Left ventricle myocardium superior (tissue), 1 donor: Measurements from ENCODE around the gene LTV1. TPM values are rescaled to one million over a fixed set of nuclear protein-coding genes. Genes with fewer than 3 reads are reported as not detected.
"Not testable (repeated sequence)": the region's sequence is repeated elsewhere in the genome, so short reads cannot be mapped to it uniquely, and the experiment has no call there.

Experiments used
- ATAC-seq: fragments of 200-7000 bp; cut with Tn5 transposase; one replicate; pipeline ENCODE4 v1.9.1; 2020; ENCODE audit warnings: mild to moderate bottlenecking, moderate library complexity
- DNase-seq: peaks from one replicate; pipeline ENCODE4 v3.0.0-alpha.2; 2020
- intact Hi-C: fragments of 100-400 bp; cut with micrococcal nuclease; formaldehyde crosslinking; loops from one replicate; pipeline ENCODE4 v1.11.0; 2022
- total RNA-seq: library from RNA; stranded (reverse); fragmentation: NEBNext Ultra II Directional; extraction: Animal tissue kit (Norgen Biotek cat#: 25700); gene quantifications from one replicate; pipeline ENCODE4 v1.2.1, GENCODE V29; 2021
- donor health status: DM: no; HTN: yes; CAD: no; lungs with severe emphysema.

Gene LTV1
- total RNA-seq, 1 donor from 2014 or later, result 12.6 TPM

DNA sequence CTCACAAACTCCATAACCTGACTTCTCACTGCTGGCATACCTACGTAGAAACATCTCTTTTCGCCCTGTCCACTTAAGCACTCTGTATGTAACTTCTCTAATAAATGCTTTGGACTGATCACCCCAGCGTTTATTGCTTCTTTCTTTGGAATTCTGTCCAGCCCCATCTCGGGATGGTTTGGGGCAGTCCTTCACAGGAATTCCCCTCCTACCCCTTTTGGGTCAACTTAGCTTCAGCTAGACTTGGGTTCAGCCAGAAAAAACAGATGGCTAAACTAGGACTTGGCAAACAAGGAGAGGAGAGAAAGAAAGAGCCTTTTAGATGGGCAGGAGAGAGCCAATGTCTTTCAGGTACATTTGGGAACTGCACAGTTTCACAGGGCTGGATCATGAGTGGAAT lies 3.9 kb upstream of the LTV1 start:
- intact Hi-C loops, result no loop called here
- DNase-seq (no peak), ATAC-seq (no peak)

DNA sequence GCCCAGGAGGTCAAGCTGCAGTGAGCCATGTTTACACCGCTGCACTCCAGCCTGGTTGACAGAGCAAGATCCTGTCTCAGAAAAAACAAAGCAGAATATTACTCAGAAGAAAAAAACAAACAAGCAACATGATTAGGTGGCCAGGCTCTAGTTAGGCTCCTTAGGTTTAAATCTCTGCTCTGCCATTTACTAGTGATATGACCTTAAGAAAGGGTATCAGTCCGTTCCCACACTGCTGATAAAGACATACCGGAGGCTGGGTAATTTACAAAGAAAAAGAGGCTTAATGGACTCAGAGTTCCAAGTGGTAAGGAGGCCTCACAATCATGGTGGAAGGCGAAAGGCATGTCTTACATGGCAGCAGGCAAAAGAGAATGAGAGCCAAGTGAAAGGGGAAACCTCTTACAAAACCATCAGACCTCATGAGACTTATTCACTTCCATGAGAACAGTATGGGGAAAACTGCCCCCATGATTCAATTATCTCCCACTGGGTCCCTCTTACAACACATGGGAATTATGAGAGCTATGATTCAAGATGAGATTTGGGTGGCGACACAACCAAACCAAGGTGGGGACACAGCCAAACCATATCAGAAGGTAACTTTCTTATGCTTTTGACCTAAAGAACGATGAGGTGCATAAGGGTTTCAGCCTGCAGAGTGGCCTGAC lies 2.4 kb upstream of the LTV1 start:
- intact Hi-C loops, result no loop called here
- DNase-seq (no peak), ATAC-seq (no peak)

DNA sequence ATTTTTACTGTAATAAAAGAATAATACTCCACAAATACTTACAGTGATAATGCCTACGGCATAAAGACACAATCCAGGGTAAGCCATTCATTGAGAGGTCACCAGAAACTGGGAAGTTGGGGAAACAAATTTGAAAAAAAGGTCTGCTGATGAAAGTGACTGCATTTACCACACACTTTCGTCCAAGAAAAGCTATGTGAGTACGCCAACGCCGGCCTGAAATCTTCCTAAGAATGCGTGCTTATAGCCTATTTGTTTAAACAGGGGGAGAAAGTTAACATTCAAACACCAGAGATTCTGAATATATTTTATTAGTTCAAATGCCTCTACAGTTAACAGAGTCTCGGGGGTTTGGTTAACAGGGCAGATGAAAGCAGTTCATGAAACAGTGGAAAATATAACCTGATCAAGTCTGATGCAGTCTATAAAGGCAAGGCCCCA lies 657 bp upstream of the LTV1 start:
- DNase-seq, result no peak
- ATAC-seq, result peak; percentile 55
- intact Hi-C loops, result no loop called here

DNA sequence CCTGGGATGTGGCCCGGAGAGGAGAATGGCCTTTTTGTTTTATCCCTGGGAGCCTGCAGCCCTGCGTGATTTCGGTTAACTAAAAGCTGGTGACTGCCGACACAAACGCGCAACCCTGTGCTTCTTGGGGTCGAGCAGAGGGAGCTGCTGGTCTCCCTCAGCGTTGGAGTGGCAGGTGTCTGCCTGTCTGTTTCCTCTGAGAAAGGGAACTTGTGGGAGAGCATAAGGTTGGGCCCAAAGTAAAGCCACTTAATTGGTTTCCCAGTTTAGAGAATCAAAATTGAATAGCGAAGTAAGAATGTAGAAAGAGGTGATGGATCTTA lies 500 bp downstream of the LTV1 start:
- intact Hi-C loops, result no loop called here
- ATAC-seq (no peak), DNase-seq (no peak)

DNA sequence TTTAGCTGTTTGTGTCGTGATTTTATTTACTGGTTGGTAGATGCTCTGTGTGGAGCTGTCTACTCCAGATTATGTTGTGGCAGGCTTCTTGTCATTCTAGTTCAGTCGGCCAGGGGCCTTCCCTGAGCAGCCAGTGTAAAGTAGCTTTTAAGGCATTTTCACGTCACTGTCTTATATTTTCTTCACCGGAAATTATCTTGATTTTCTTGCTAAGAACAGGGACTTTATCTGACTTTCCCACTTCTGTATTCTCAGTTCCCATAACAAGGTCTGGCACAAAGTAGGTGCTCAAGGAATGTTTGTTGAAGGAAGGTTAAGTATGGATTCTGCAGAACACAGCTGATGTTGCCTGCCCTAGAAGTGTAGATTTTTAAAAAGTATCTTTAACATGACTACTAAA lies 868 bp downstream of the LTV1 start:
- intact Hi-C loops, result no loop called here
- DNase-seq (no peak), ATAC-seq (no peak)

DNA sequence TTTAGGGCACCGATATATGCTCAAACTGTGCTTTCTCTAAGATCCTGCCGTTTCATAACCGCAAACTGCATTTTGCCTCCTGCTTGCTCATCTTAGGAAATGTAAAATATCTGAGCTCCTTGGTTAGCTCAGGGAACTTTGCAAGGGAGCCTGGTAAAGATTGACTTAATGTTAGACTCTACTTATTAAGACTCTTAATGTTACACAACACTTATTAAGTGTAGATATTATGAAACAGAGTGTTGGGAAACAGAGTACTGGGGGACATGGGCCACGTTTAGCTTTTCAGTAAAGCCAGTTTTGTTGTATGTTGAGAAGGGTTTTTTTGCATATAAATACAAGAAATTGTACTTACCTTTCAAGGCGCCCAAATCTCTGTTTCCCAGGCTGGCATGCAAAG lies 1.9 kb downstream of the LTV1 start:
- intact Hi-C loops, result no loop called here
- DNase-seq (no peak), ATAC-seq (no peak)

DNA sequence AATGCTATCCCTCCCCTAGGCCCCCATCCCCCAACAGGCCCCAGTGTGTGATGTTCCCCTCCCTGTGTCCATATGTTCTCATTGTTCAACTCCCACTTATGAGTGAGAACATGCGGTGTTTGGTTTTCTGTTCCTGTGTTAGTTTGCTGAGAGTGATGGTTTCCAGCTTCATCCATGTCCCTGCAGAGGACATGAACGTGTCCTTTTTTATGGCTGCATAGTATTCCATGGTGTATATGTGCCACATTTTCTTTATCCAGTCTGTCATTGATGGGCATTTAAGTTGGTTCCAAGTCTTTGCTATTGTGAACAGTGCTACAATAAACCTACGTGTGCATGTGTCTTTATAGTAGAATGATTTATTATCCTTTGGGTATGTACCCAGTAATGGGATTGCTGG lies 8.6 kb downstream of the LTV1 start:
- DNase-seq, intact Hi-C loops, ATAC-seq: not testable (repeated sequence)

DNA sequence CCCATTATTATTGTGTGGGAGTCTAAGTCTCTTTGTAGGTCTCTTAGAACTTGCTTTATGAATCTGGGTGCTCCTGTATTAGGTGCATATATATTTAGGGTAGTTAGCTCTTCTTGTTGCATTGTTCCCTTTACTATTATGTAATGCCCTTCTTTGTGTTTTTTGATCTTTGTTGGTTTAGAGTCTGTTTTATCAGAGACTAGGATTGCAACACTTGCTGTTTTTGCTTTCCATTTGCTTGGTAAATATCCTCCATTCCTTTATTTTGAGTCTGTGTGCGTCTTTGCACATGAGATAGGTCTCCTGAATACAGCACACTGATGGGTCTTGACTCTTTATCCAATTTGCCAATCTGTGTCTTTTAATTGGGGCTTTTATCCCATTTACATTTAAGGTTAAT lies 11.9 kb downstream of the LTV1 start:
- intact Hi-C loops, DNase-seq, ATAC-seq: not testable (repeated sequence)

DNA sequence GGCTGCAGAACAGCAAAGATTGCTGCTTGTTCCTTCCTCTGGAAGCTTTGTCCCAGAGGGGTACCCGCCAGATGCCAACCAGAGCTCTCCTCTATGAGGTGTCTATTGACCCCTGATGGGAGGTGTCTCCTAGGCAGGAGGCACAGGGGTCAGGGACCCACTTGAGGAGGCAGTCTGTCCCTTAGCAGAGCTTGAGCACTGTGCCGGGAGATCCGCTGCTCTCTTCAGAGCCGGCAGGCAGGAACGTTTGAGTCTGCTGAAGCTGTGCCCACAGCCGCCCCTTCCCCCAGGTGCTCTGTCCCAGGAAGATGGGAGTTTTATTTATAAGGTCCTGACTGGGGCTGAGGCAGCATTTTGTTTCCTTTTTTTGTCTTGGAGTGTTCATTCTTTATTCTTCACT lies 13.6 kb downstream of the LTV1 start:
- ATAC-seq, intact Hi-C loops, DNase-seq: not testable (repeated sequence)

DNA sequence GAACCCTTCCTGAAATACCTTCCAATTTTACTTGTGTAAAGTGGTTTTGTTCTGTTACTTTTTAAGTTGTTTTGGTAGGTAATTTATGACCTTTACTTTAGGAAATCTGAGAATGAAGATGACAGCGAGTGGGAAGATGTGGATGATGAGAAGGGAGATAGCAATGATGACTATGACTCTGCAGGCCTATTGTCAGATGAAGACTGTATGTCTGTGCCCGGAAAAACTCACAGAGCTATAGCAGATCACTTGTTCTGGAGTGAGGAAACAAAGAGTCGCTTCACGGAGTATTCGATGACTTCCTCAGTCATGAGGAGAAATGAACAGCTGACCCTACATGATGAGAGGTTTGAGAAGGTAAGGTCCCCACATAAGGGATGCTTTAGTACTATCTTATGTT lies 14.5 kb downstream of the LTV1 start:
- intact Hi-C loops, result no loop called here
- ATAC-seq, result no peak
- no peak for DNase-seq

DNA sequence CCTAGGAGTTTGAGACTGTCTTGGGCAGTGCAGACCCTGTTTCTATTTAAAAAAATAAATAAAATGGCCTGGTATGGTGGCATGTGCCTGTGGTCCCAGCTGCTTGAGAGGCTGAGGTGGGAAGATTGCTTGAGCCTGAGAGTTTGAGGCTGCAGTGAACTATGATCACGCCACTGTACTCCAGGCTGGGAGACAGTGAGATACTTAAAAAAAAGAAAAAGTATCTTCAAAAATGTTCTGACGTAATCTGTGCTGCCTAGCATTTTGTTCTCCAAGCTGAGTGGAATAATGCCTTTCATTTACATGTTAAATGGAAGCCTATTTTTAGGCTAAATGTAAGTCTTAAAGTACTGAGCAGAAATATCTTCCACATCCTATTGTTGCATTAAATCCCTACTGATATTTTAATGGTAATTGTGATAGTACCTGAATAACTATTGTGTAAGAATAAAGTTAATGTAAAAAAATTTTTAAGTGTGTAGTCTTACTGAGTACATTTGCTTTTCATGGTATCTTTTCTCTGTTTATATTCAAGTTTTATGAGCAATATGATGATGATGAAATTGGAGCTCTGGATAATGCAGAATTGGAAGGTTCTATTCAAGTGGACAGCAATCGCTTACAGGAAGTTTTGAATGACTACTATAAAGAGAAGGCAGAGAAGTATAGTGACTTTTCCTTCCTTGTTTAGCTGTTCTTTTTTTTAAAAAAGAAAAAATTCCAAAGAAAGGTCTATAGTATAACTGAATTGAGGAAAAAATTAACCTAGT lies 16.9 kb downstream of the LTV1 start:
- intact Hi-C loops, result no loop called here
- DNase-seq (no peak), ATAC-seq (no peak)

DNA sequence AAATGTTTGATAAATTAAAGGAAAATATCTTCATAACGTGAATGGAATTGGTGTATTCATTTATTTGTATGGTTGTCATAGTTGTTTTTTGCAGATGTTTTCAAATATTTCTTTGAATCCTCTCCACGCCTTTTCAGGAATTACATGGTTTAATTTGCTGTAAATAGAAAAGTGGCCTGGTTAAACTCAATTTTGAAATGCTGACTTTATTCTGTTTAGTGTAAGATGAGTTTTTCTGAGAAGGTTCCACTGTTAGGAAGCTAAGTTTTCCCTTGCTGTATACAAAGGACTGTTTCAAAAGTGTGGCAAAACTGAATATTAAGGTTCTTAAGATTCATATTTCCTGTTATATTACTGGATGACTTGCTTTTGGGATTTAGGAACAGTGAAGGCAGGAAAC lies 20.6 kb downstream of the LTV1 start:
- ATAC-seq, result no peak
- intact Hi-C loops, result no loop called here
- DNase-seq, result no peak

DNA sequence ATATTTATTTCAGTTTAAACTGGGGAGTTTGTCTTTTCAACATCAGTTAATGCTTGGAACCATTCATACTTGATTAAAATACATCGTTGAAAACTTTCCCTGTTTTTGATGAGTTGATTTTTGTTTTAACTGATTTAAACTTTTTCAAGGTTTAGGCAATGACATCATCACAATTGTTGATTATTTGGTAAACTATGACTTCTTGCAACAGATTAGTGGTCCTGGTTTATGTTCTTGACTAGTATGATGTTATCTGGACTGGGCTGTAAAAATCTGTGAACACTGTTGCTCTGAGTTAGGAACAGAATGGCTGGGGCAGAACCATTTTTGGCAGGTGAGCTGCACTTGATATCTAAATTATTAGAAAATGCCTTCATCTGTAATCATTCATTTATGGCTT lies 21.1 kb downstream of the LTV1 start, which contains the start of gene ZC2HC1B:
TSS of gene ZC2HC1B (plus strand) at position 241 of the 400 bp plus-strand sequence. CDS start at position 307, 66 bp downstream.
- no peak for DNase-seq
- no peak for ATAC-seq
- intact Hi-C loops, result no loop called here

DNA sequence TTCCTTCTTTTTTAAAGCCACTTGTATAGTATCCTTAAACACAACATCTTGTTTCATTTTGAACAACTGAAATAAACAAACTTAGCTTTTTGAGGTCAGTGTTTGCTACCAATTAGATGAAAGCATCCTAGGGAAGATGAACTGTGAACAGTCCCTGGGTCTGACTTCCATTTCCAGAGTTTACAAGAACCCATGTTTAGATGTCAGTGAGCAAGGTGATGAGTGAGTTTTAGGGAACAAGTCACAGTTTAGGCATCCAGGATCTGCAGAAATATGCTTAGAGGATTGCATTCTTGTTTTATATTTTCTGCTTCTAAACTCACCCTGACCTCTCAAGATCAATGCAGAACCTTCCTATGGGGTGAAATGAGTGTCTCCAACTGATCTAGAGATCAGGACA lies 24.1 kb downstream of the LTV1 start:
- intact Hi-C loops, result no loop called here
- ATAC-seq (no peak), DNase-seq (no peak)

DNA sequence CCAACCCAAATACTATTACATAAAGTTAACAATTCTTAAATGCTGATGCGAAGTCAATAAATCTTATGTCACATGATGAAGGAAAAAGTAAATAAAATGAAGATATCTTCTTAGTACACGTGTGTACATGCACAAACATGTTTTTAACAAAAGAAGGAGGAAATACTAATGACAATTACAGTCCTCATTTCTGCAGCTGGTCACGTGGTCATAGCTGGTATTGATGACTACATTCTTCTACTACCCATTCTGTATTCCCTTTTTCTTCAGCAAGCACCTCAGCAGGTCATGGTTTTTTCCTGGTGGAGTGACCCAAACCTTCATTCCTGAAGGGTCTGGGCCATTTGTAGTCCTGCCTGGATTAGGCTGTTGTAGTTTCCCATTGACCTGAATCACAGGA lies 25.7 kb downstream of the LTV1 start:
- DNase-seq, intact Hi-C loops, ATAC-seq: not testable (repeated sequence)

DNA sequence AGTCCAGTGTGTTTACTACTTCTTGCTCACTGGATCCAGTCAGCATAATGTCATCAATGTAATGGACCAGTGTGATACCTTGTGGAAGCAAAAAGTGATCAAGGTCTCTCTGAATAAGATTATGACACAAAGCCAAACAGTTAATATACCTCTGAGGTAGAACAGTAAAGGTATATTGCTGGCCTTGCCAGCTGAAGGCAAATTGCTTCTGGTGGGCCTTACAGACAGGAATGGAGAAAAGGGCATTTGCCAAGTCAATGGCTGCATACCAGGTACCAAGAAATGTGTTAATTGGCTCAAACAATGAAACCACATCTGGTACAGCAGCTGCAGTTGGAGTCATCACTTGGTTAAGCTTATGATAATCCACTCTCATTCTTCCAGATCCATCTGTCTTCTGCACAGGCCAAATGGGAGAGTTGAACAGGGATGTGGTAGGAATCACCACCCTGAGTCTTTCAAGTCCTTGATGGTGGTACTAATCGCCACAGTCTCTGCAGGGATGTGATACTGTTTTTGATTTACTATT lies 28.1 kb downstream of the LTV1 start:
- ATAC-seq, intact Hi-C loops, DNase-seq: not testable (repeated sequence)

DNA sequence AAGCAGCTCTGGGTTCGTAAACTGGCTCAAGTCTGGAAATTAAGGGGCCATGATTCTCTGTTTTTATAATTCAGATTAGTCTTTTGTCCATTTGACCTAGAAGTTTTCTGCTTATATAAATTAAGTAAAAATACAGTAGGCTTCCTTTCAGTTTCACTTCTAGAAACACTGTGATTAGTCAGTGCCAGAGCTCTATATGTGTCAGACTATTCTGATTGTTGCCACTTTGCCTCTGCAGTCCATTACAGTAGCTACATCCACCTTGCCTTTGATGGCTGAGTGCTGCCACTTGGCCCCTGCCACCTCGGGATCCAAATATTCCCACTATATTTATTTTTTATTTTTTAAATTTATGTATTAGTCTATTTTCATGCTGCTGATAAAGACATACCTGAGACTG lies 29.1 kb downstream of the LTV1 start:
- intact Hi-C loops, result no loop called here
- DNase-seq, result no peak
- no peak for ATAC-seq

DNA sequence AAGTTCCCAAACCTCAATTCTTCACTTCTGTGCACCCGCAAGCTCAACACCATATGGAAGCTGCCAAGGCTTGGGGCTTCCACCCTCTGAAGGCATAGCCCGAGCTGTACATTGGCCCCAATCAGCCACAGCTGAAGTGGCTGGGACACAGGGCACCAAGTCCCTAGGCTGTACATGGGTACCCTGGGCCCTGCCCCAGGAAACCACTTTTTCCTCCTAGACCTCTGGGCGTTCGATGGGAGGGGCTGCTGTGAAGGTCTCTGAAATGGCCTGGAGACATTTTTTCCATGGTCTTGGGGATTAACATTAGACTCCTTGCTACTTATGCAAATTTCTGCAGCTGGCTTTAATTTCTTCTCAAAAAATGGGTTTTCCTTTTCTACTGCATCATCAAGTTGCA lies 30.5 kb downstream of the LTV1 start:
- DNase-seq, intact Hi-C loops: not testable (repeated sequence)

DNA sequence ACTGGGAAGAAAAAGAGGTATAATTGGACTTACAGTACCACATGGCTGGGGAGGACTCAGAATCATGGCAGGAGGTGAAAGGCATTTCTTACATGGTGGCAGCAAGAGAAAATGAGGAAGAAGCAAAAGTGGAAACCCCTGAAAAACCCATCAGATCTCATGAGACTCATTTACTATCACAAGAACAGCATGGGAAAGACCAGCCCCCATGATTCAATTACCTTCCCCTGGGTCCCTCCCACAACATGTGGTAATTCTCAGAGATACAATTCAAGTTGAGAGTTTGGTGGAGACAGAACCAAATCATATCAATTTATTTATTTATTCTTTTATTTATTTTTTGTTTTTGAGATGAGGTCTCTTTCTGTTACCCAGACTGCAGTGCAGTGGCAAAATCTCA lies 31.4 kb downstream of the LTV1 start:
- DNase-seq, intact Hi-C loops, ATAC-seq: not testable (repeated sequence)

More for the DNA sequence above, 30.5 kb downstream of the LTV1 start:
- not testable (repeated sequence) for ATAC-seq

DNA sequence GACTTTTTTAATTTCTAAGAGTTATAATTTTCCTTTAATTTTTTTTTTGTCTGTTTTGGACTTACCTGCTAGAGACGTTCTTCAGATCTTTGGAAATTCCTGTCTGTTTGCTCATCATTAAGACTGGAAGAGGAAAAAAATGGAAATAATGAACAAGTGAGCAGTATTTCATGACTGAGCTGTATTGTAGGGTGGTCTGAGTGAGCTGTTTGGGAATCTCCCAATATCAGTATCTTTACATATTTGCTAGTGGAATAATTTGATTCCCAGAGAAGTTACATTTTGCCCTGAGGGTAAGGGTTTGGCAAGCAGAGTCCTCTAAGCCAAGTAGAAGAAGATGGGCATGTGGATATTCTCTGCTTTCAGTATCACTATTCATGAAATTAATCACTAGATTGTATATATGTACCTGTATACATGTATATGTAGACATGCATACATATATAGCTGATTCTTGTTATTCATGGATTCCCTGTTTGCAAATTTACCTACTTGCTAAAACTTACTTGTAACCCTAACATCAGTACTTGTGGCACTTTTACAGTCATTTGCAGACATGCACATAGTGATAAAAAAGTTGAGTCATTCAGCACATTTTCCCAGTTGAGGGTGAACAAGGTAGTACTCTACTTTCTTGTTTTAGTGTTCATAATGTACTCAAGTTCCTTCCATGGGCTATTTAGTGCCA lies 34.6 kb downstream of the LTV1 start:
- DNase-seq (no peak), ATAC-seq (no peak)
- intact Hi-C loops, result no loop called here
